RWPE2 (cell line): Measurements from ENCODE around the gene ATP6V1B1.

Source experiments
- ATAC-seq: fragments of 200-7000 bp; cut with Tn5 transposase; 3 replicates; pipeline ENCODE4 v1.9.1; 2021; ENCODE audit warnings: low read depth
- DNase-seq: peaks from one replicate; pipeline ENCODE4 v3.0.0-alpha.2; 2020; ENCODE audit warnings: low spot score
- H3K27ac ChIP-seq: fragments of 450-650 bp; 2 replicates; pipeline ENCODE4 v1.5.1; 2017; ENCODE audit warnings: mild to moderate bottlenecking; ENCODE audit not compliant: poor library complexity, severe bottlenecking
- H3K27me3 ChIP-seq: fragments of 250-450 bp; sonication (Bioruptor Pico); 2 replicates; pipeline ENCODE4 v1.5.1; 2021; ENCODE audit warnings: mild to moderate bottlenecking, moderate library complexity; ENCODE audit not compliant: insufficient read depth, poor library complexity, severe bottlenecking
- H3K36me3 ChIP-seq: fragments of 250-450 bp; sonication (Bioruptor Pico); 2 replicates; pipeline ENCODE4 v1.5.1; 2020; ENCODE audit warnings: low read depth, mild to moderate bottlenecking, moderate library complexity
- H3K4me1 ChIP-seq: fragments of 250-450 bp; sonication (Bioruptor Pico); 2 replicates; pipeline ENCODE4 v1.5.1; 2021; ENCODE audit warnings: mild to moderate bottlenecking, moderate library complexity; ENCODE audit not compliant: insufficient read depth, poor library complexity, severe bottlenecking
- H3K4me3 ChIP-seq: fragments of 250-450 bp; sonication (Bioruptor Pico); 2 replicates; pipeline ENCODE4 v1.5.1; 2021; ENCODE audit warnings: mild to moderate bottlenecking, moderate library complexity; ENCODE audit not compliant: severe bottlenecking
- H3K9me3 ChIP-seq: fragments of 250-450 bp; sonication (Bioruptor Pico); 2 replicates; pipeline ENCODE4 v1.5.1; 2021; ENCODE audit warnings: mild to moderate bottlenecking, moderate library complexity; ENCODE audit not compliant: severe bottlenecking
- CTCF ChIP-seq: fragments of 450-650 bp; IDR thresholded peaks from one replicate; pipeline ENCODE4 v1.5.1; 2017; ENCODE audit warnings: mild to moderate bottlenecking, moderate library complexity; ENCODE audit not compliant: poor library complexity, severe bottlenecking

ATP6V1B1 gene

GRCh38 chr2:70932631-70933230, 3.0 kb upstream of the ATP6V1B1 start:
- Histone ChIP-seq H3K9me3 (no peaks in the 10 kb centered on the region), H3K27me3 (no peaks in the 10 kb centered on the region), H3K36me3 (no peaks in the 10 kb centered on the region), H3K27ac (no peak overlapping the region), H3K4me3 (no peak overlapping the region), H3K4me1 (no peaks in the 10 kb centered on the region)
- ATAC-seq (no peak), DNase-seq (no peak)
- no peak for TF ChIP-seq CTCF

- Histone ChIP-seq H3K36me3 (no peaks in the 10 kb centered on the region), H3K4me1 (no peaks in the 10 kb centered on the region), H3K9me3 (no peaks in the 10 kb centered on the region), H3K27ac (no peak overlapping the region), H3K4me3 (no peak overlapping the region), H3K27me3 (no peaks in the 10 kb centered on the region)
- ATAC-seq (no peak), DNase-seq (no peak)
- no peak for TF ChIP-seq CTCF
Observed at GRCh38 chr2:70934981-70935380, 719 bp upstream of the ATP6V1B1 start.

GRCh38 chr2:70936165-70936978, 672 bp downstream of the ATP6V1B1 start:
- Histone ChIP-seq H3K4me1 (no peaks in the 10 kb centered on the region), H3K27me3 (no peaks in the 10 kb centered on the region), H3K4me3 (no peak overlapping the region), H3K36me3 (no peaks in the 10 kb centered on the region), H3K27ac (no peak overlapping the region), H3K9me3 (no peaks in the 10 kb centered on the region)
- no peak for DNase-seq
- TF ChIP-seq CTCF = no peak
- no peak for ATAC-seq

- H3K4me3 ChIP-seq = no peak overlapping the region
- no peak overlapping the region for H3K27ac ChIP-seq
- no peaks in the 10 kb centered on the region for H3K4me1 ChIP-seq
- H3K27me3 ChIP-seq = no peaks in the 10 kb centered on the region
- H3K9me3 ChIP-seq = no peaks in the 10 kb centered on the region
- DNase-seq (no peak), ATAC-seq (0 out of 3 replicates have a peak, but pooled peaks have one; percentile 9)
- H3K36me3 ChIP-seq = no peaks in the 10 kb centered on the region
- TF ChIP-seq CTCF = no peak
Observed at GRCh38 chr2:70936979-70937811, 1.5 kb downstream of the ATP6V1B1 start.
